NCI-H510A (cell line): ENCODE measurements around the gene NUTM2A.
"Not testable (repeated sequence)": the region's sequence is repeated elsewhere in the genome, so short reads cannot be mapped to it uniquely, and the experiment has no call there.

ENCODE experiments used
- DNase-seq: peaks from one replicate; lab custom pipeline; 2025; lab: John Stamatoyannopoulos, UW

The NUTM2A gene

GRCh38 chr10:87248818-87249353 lies 23.6 kb downstream of the NUTM2A start:
- DNase-seq, result not testable (repeated sequence)

- DNase-seq, result not testable (repeated sequence)
Measured at GRCh38 chr10:87280749-87281392, 55.6 kb downstream of the NUTM2A start.
